ENCODE results near the gene CACNA1B.
"Not testable (repeated sequence)": the region's sequence is repeated elsewhere in the genome, so short reads cannot be mapped to it uniquely, and the experiment has no call there.

The CACNA1B gene

GRCh38 chr9:137890768-137891587 is 13.4 kb downstream of the CACNA1B start:
- not testable (repeated sequence) for DNase-seq

DNA sequence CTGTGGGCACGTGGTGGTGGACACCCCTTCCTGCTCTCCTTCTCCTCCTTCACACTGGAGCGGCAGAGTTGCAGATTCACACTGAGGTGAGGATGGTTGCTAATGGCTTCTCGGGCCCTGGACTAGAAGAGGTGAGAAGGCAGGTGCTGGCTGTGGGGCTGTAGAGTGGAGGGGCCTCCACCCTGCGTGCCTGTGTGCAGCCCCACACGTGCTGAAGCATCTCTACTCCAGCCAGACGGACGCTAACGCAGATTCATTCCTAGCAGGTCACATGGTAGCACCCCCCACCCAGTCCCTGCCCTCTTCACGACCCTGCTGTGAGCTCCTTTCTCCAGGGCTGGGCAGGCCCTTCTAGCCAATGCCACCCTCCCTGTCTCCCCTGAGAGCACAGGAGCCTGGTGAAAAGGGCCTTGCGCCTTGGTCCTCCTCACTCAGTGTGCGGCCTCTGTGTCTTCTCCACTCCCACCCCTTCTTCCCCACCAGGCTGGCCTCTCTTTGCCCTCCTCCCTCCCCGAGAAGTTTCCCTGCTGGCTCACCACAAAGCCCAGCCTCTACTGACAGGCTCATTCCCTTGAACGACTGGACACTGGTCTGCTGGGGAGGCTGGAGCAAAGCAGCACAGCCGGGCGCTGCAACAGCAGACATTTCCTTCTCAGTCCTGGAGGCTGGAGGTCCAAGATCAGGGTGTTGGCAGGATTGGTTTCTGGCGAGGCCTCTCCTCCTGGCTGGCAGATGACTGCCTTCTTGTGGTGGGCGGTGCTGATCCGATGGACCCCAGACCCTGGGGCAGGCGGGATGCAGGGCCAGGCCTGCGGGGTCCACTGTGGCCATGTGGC is 14.2 kb downstream of the CACNA1B start:
- DNase-seq = no peak

DNA sequence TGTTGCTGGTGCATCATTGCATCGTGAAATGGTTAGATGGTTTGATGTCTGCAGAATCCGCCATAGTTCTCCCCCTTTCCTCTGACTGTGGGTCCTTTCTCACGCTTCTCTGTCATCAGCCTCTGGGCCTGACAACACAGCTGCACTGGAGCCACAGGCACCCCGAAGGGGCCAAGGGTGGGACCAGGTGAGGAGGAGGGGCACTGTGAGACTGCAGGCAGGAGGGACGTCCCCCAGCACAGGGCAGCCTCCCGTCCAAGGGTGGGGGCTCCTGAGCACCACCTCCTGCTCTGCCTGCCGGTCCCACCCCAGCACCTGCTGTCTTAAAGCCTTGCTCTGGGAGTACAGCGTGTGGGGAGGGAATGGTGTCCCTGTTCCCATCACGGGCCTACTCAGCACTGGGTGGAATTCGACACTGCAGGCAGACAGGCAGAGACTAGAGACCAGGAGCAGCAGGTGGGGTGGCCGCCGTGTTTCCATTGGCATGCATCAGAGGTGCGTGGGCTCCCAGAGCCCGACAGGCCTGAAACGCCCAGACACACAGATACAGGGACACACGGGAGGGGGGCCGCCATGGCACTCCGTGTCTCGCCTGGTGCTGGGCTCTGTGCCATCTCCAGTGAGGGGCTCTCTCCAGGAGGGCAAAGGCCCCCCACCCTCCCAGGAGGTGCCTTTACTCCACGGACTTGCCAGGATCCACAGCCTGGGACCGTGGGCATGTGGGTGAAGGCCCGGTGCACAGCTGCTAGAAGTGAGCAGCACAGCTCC is 15.0 kb downstream of the CACNA1B start:
- no peak for DNase-seq

- no peak for DNase-seq
These were observed 16.1 kb downstream of the CACNA1B start for GRCh38 chr9:137893670-137894069.

GRCh38 chr9:137899551-137900360 is 22.2 kb downstream of the CACNA1B start:
- DNase-seq = no peak

GRCh38 chr9:137900584-137901310 is 23.2 kb downstream of the CACNA1B start:
- DNase-seq = no peak

- no peak for DNase-seq
These were observed 25.1 kb downstream of the CACNA1B start for GRCh38 chr9:137902646-137903045.

GRCh38 chr9:137905740-137906139 is 28.2 kb downstream of the CACNA1B start:
- DNase-seq = no peak

GRCh38 chr9:137907776-137908175 is 30.2 kb downstream of the CACNA1B start:
- DNase-seq = no peak

DNA sequence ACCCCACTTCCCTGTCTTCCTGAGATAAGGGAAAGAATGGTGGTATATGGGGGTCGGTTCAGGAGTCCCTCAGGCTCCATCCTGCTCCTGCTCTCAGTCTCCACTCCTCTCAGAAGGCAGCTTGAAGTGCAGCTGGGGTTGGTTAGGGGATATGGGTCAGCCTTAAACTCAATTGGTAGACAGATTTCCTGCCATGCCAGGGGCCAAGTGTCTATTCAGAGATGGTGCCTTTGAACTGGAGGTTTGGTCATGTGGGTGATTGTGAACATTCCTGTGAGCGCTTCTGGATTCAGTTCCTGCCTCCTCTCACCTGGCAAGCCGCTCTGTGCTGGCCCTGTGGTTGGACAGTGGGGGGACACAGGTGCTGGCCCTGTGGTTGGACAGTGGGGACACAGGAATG is 35.1 kb downstream of the CACNA1B start:
- no peak for DNase-seq

- DNase-seq = no peak
These were observed 35.5 kb downstream of the CACNA1B start for GRCh38 chr9:137913132-137913531.

DNA sequence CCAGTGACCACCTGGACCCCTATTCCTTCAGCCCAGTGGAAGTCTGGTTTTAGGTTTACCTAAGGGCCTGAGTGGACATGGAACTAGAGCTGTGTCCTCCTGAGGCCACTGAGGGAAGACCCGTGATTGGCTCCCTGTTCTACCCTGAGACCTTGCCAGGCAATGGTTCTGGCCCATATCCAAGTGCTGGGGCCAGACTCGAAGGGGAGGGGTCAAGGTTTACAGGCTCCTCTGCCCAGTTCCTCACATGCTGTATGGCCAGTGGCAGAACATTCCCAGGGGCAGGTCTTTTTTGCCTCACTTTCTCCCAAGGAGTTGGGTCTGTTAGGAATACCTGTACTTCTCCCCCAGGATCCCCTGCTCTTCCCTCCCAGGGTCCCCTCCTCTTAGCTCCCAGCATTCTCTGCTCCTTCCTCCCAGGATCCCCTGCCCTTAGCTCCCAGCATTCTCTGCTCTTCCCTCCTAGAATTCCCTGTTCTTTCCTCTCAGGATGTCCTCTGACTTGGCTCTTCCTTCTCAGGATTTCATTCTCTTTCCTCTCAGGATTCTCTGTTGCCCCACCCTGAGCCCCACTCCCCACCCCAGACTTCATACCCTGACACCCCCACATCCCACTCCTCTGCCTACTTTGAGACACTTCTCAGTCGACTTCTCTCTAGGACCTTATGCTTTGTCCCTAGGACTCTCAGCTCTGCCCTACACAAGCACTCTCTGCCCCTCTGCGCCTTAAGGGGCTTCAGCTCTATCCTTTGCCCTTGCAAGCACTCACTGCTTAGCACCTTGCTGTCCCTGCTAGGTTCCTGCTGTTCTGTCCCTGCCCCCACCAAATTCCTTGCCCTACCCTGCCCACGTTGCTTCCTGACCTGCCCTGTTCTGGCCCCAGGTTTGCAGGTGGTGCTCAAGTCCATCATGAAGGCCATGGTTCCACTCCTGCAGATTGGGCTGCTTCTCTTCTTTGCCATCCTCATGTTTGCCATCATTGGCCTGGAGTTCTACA is 36.5 kb downstream of the CACNA1B start:
- no peak for DNase-seq

- no peak for DNase-seq
These were observed 39.0 kb downstream of the CACNA1B start for GRCh38 chr9:137916540-137916939.

DNA sequence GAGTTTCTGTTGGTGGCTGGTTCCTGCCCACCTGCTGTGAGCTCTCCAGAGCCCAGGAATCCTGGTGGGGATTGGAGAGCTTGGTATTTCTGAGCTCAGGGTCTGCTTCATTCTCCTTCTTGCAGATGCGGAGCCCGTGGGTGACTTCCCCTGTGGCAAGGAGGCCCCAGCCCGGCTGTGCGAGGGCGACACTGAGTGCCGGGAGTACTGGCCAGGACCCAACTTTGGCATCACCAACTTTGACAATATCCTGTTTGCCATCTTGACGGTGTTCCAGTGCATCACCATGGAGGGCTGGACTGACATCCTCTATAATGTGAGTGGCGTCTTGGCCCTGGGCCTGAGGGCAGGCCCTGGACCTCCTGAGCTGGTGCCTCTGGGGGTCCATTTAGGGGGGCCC is 39.5 kb downstream of the CACNA1B start:
- no peak for DNase-seq

DNA sequence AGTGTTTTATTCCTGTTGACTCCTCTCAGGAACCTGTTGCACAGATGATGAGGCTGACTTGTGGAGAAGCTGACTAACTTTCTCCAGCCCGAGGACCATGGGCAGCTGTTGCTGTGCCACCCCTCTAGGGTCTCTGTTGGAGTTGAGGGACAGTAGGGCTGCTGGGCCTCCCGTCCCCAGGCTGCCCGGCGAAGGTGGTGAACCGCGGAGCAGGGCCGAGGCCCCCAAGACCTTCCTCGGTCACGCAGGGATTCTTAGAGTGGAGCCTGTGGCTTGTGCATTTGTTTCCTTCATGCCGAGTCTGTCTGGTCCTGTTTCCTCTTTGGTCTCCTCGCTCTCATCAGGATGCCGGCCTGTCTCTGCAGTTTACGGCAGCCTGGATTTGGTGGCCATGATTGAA is 40.2 kb downstream of the CACNA1B start:
- DNase-seq = no peak

DNA sequence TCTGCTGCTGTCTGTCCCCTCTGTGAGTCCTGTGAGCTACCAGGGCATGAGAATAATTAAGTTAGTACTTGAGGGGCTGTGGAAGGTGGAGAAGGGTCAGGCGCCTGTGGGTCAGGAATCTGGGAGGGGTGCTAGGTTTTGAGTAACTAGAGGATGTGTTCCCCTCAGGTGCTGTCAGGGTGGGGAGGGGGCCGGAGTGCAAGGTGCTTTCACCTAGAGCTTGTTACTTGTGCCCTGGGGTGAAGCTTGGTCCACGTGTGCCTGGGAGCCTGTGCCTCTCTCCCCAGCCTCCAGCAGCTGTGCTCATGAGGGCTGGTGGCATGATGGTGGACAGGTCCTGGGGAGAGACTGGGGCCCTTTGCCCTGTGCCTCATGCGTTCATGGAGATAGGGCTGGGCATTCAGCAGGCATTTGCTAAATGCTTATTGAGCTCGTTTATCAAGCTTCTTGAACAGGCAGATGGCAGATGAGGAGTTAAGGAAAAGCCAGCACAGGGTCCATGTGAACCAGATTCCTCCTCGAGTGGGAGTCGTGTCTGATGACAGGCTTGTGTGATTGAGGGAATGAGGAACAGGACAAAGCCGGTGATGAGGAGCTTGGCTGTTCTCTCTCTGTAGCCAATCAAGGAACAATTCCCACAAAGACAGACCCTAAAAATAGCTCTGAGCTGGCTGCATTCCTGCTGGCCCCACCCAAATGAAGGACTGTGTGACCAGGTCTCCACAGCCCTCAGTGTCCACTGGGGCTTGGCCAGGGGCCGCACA is 40.9 kb downstream of the CACNA1B start:
- DNase-seq = no peak

DNA sequence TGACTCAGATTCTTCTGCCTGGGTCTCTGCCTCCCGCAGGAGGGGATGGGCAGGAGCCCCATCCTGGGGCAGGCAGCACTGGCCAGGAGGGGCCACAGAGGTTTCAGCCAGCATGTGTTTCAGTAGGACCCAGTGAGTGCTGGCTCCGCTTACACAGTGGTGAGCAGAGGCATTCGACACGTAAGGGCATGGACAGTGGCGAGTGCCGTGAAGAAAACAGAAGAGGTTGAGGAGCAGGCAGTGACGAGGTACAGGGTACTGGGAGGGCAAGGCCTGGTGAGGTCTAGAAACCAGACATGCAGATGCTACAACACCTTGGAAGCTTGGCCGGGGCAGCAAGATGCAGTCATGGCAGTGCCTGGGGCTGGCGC is 41.5 kb downstream of the CACNA1B start:
- DNase-seq = no peak

DNA sequence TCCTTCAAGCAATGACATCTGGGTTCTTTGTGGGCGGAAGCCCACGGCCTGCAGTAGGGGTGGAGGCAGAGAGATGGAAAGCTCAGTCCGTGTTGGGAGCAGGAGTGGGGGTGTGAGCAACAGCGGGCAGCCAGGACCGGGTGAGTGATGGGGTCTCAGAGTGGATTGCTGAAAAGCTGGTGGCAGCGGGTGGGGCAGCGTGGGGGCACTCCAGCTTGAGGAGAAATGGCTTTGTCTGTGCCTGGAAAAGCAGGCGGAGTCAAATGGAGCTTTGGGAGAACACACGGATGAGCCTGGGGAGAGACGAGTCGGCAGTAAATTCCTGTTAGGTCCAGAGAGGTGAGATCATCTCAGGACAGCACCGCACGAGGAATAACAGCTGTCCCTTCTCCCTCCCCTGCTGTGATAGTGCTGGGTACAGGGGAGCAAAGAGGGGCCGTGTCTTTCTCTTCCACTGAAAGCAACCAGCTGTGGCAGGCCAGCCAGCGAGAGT is 42.1 kb downstream of the CACNA1B start:
- DNase-seq = no peak

GRCh38 chr9:137920753-137921152 is 43.2 kb downstream of the CACNA1B start:
- no peak for DNase-seq

GRCh38 chr9:137924169-137924568 is 46.6 kb downstream of the CACNA1B start:
- no peak for DNase-seq

Measured in CD4-positive, alpha-beta T cell treated with Interleukin-10 for 1 hour (primary cell).